Camera-type eye (tissue), 1 donor: ENCODE measurements around the gene TTC36. TPM values are rescaled to one million over a fixed set of nuclear protein-coding genes. Genes with fewer than 3 reads are reported as not detected.

Source experiments
- total RNA-seq: library from RNA; depleted of rRNA; stranded (reverse); fragments of >200 nt; gene quantifications from one replicate; pipeline ENCODE4 v1.2.3, GENCODE V29; 2014

Gene TTC36, protein sequence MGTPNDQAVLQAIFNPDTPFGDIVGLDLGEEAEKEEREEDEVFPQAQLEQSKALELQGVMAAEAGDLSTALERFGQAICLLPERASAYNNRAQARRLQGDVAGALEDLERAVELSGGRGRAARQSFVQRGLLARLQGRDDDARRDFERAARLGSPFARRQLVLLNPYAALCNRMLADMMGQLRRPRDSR
- 2.5 TPM for total RNA-seq

GRCh38 chr11:118527109-118527508 is at the start of gene TTC36:
Gene TTC36, plus strand, starts transcription at chr11:118527474. Its CDS starts 21 bp downstream, at chr11:118527495.

GRCh38 chr11:118530683-118531596 is 3.7 kb downstream of the TTC36 start, which contains the start of gene TMEM25:
Gene TMEM25, plus strand, starts transcription at chr11:118531192. Its CDS starts 610 bp downstream, at chr11:118531802.

GRCh38 chr11:118572061-118572980 is 45.0 kb downstream of the TTC36 start, which contains the start of gene ARCN1:
Gene ARCN1, plus strand, starts transcription at chr11:118572409. Its CDS starts 139 bp downstream, at chr11:118572548.

Other genes with a start within 250 kb of the TTC36 start
- gene CD3E, start 222.7 kb upstream of the TTC36 start, total RNA-seq: 0.55 TPM
- not detected for gene CD3D, start 184.8 kb upstream of the TTC36 start, total RNA-seq
- 0.88 TPM for gene CD3G, start 183.1 kb upstream of the TTC36 start, total RNA-seq
- gene UBE4A, start 167.9 kb upstream of the TTC36 start, total RNA-seq: 46.6 TPM
- gene ATP5MG, start 125.9 kb upstream of the TTC36 start, total RNA-seq: 27.5 TPM
- gene KMT2A, start 91.0 kb upstream of the TTC36 start, total RNA-seq: 169 TPM
- 40.6 TPM for gene TMEM25, start 3.7 kb downstream of the TTC36 start, total RNA-seq
- gene IFT46, start 38.5 kb downstream of the TTC36 start, total RNA-seq: 44.9 TPM
- gene ARCN1, start 44.9 kb downstream of the TTC36 start, total RNA-seq: 123 TPM
- gene PHLDB1, start 80.1 kb downstream of the TTC36 start, total RNA-seq: 93.2 TPM
- not detected for gene TREH, start 152.2 kb downstream of the TTC36 start, total RNA-seq